Adipocyte (in vitro differentiated cells): Measurements from ENCODE around the gene FSTL1.

Experiments used
- DNase-seq: peaks from one replicate; pipeline ENCODE4 v3.0.0-alpha.2; 2015; ENCODE audit warnings: low read depth
- H3K27me3 ChIP-seq: replicated peaks from 2 replicates; pipeline ENCODE4 v1.7.0; 2013; ENCODE audit warnings: mild to moderate bottlenecking, low read length, moderate library complexity; ENCODE audit not compliant: control insufficient read depth, insufficient read depth
- H3K36me3 ChIP-seq: 2 replicates; pipeline ENCODE4 v1.7.0; 2013; ENCODE audit warnings: low read length, mild to moderate bottlenecking, moderate library complexity; ENCODE audit not compliant: control insufficient read depth, insufficient read depth, severe bottlenecking
- H3K4me1 ChIP-seq: 2 replicates; pipeline ENCODE4 v1.7.0; 2013; ENCODE audit warnings: mild to moderate bottlenecking, low read length, moderate library complexity; ENCODE audit not compliant: control insufficient read depth, insufficient read depth
- H3K4me3 ChIP-seq: 2 replicates; pipeline ENCODE4 v1.7.0; 2013; ENCODE audit warnings: mild to moderate bottlenecking, low read length, moderate library complexity
- H3K9ac ChIP-seq: 2 replicates; pipeline ENCODE4 v1.7.0; 2013; ENCODE audit warnings: mild to moderate bottlenecking, low read length, moderate library complexity
- H3K9me3 ChIP-seq: 2 replicates; pipeline ENCODE4 v1.7.0; 2013; ENCODE audit warnings: mild to moderate bottlenecking, low read length, moderate library complexity; ENCODE audit not compliant: control insufficient read depth

FSTL1 gene

GRCh38 chr3:120369037-120369467 is 81.7 kb downstream of the FSTL1 start:
- H3K27me3 ChIP-seq, result no peaks in the 10 kb centered on the region
- H3K9ac ChIP-seq, result no peak overlapping the region
- no peaks in the 10 kb centered on the region for H3K36me3 ChIP-seq
- H3K9me3 ChIP-seq, result no peaks in the 10 kb centered on the region
- no peak for DNase-seq
- no peak overlapping the region for H3K4me3 ChIP-seq
- H3K4me1 ChIP-seq, result peaks cover 14% of the 10 kb centered on the region

GRCh38 chr3:120368172-120368571 is 82.6 kb downstream of the FSTL1 start:
- DNase-seq, result no peak

GRCh38 chr3:120364821-120365220 is 86.0 kb downstream of the FSTL1 start:
- peak; percentile 52 for DNase-seq
- Histone ChIP-seq H3K27me3 (no peaks in the 10 kb centered on the region), H3K36me3 (no peaks in the 10 kb centered on the region), H3K9ac (no peak overlapping the region), H3K4me3 (no peak overlapping the region), H3K9me3 (no peaks in the 10 kb centered on the region), H3K4me1 (peaks cover 15% of the 10 kb centered on the region)

More at GRCh38 chr3:120368172-120368571, 82.6 kb downstream of the FSTL1 start:
- H3K9me3 ChIP-seq, result no peaks in the 10 kb centered on the region
- H3K36me3 ChIP-seq, result no peaks in the 10 kb centered on the region
- no peaks in the 10 kb centered on the region for H3K27me3 ChIP-seq
- H3K4me3 ChIP-seq, result no peak overlapping the region
- no peak overlapping the region for H3K9ac ChIP-seq
- peaks cover 15% of the 10 kb centered on the region for H3K4me1 ChIP-seq

GRCh38 chr3:120364101-120364500 is 86.7 kb downstream of the FSTL1 start:
- Histone ChIP-seq H3K4me3 (no peak overlapping the region), H3K27me3 (no peaks in the 10 kb centered on the region), H3K9me3 (no peaks in the 10 kb centered on the region), H3K9ac (no peak overlapping the region), H3K4me1 (peaks cover 15% of the 10 kb centered on the region), H3K36me3 (no peaks in the 10 kb centered on the region)
- DNase-seq, result no peak

GRCh38 chr3:120357807-120358206 is 93.0 kb downstream of the FSTL1 start:
- Histone ChIP-seq H3K27me3 (no peaks in the 10 kb centered on the region), H3K9me3 (no peaks in the 10 kb centered on the region), H3K4me1 (no peaks in the 10 kb centered on the region), H3K4me3 (no peak overlapping the region), H3K9ac (no peak overlapping the region), H3K36me3 (no peaks in the 10 kb centered on the region)
- no peak for DNase-seq

GRCh38 chr3:120355486-120355885 is 95.3 kb downstream of the FSTL1 start:
- DNase-seq, result no peak
- H3K27me3 ChIP-seq, result no peaks in the 10 kb centered on the region

GRCh38 chr3:120353463-120353862 is 97.3 kb downstream of the FSTL1 start:
- Histone ChIP-seq H3K4me3 (no peak overlapping the region), H3K36me3 (no peaks in the 10 kb centered on the region), H3K4me1 (peaks cover 17% of the 10 kb centered on the region), H3K9ac (no peak overlapping the region), H3K9me3 (no peaks in the 10 kb centered on the region), H3K27me3 (no peaks in the 10 kb centered on the region)
- no peak for DNase-seq

More at GRCh38 chr3:120355486-120355885, 95.3 kb downstream of the FSTL1 start:
- Histone ChIP-seq H3K9ac (no peak overlapping the region), H3K9me3 (no peaks in the 10 kb centered on the region), H3K4me1 (peaks cover 9% of the 10 kb centered on the region), H3K36me3 (no peaks in the 10 kb centered on the region), H3K4me3 (no peak overlapping the region)

GRCh38 chr3:120352017-120352416 is 98.8 kb downstream of the FSTL1 start:
- H3K4me3 ChIP-seq, result no peak overlapping the region
- no peak for DNase-seq
- no peaks in the 10 kb centered on the region for H3K36me3 ChIP-seq
- H3K9me3 ChIP-seq, result no peaks in the 10 kb centered on the region
- no peak overlapping the region for H3K9ac ChIP-seq
- H3K4me1 ChIP-seq, result peaks cover 25% of the 10 kb centered on the region
- no peaks in the 10 kb centered on the region for H3K27me3 ChIP-seq

GRCh38 chr3:120350401-120350941 is 100.3 kb downstream of the FSTL1 start:
- peak; percentile 78 for DNase-seq
- H3K9ac ChIP-seq, result peak overlapping the region; percentile 94
- no peaks in the 10 kb centered on the region for H3K36me3 ChIP-seq
- peaks cover 29% of the 10 kb centered on the region for H3K4me1 ChIP-seq
- peak overlapping the region; percentile 83 for H3K4me3 ChIP-seq
- no peaks in the 10 kb centered on the region for H3K9me3 ChIP-seq
- no peaks in the 10 kb centered on the region for H3K27me3 ChIP-seq

GRCh38 chr3:120349855-120350125 is 101.0 kb downstream of the FSTL1 start:
- Histone ChIP-seq H3K27me3 (no peaks in the 10 kb centered on the region), H3K9ac (peak overlapping the region; percentile 94), H3K4me1 (peaks cover 29% of the 10 kb centered on the region), H3K9me3 (no peaks in the 10 kb centered on the region), H3K4me3 (peak overlapping the region; percentile 83), H3K36me3 (no peaks in the 10 kb centered on the region)
- DNase-seq, result no peak

GRCh38 chr3:120348991-120349854 is 101.6 kb downstream of the FSTL1 start, which contains the start of gene LRRC58:
LRRC58 (minus strand) TSS chr3:120349354; CDS start chr3:120349243, 111 bp downstream.
- peak; percentile 99 for DNase-seq

More at GRCh38 chr3:120348991-120349854, 101.6 kb downstream of the FSTL1 start, which contains the start of gene LRRC58:
- Histone ChIP-seq H3K9ac (peak within 1 kb of the TSS; percentile 94), H3K4me1 (peaks cover 33% of the 10 kb centered on the region), H3K36me3 (no peaks in the 10 kb centered on the region), H3K9me3 (no peaks in the 10 kb centered on the region), H3K4me3 (peak within 1 kb of the TSS; percentile 83), H3K27me3 (no peaks in the 10 kb centered on the region)
